Mesothelial cell of epicardium (in vitro differentiated cells): ENCODE measurements around the gene PARD3B. TPM values are rescaled to one million over a fixed set of nuclear protein-coding genes. Genes with fewer than 3 reads are reported as not detected.
A peak's percentile ranks its signal among the peaks of the same experiment; 100 is the strongest.
"Not testable (repeated sequence)": the region's sequence is repeated elsewhere in the genome, so short reads cannot be mapped to it uniquely, and the experiment has no call there.

Experiments
- DNase-seq, 2 experiments: peaks; one replicate each; pipeline ENCODE4 v3.0.0; 2021; ENCODE audit warnings: low spot score in 2 of 2; ENCODE audit not compliant: unreplicated experiment in 2 of 2
- H3K27ac Mint-ChIP-seq: 2 replicates; pipeline ENCODE4 v1.8.0; 2021; ENCODE audit warnings: mixed read lengths
- H3K27me3 Mint-ChIP-seq: 2 replicates; pipeline ENCODE4 v1.8.0; 2021; ENCODE audit warnings: low read depth, mixed read lengths
- H3K36me3 Mint-ChIP-seq: 2 replicates; pipeline ENCODE4 v1.8.0; 2021; ENCODE audit warnings: mixed read lengths
- H3K4me1 Mint-ChIP-seq: 2 replicates; pipeline ENCODE4 v1.8.0; 2021; ENCODE audit warnings: mixed read lengths
- H3K4me3 Mint-ChIP-seq: 2 replicates; pipeline ENCODE4 v1.8.0; 2021; ENCODE audit warnings: mild to moderate bottlenecking, moderate library complexity, mixed read lengths
- H3K9me3 Mint-ChIP-seq: 2 replicates; pipeline ENCODE4 v1.8.0; 2021; ENCODE audit warnings: mixed read lengths
- total RNA-seq: library from RNA; stranded (reverse); gene quantifications from 3 replicates; pipeline ENCODE4 v1.2.1, GENCODE V29; 2021
- TF ChIP-seq, protein P1 (sequence below): fragments of 200-600 bp; sonication (generic); IDR thresholded peaks from one replicate; pipeline ENCODE4 v1.5.0; 2021; ENCODE audit warnings: antibody characterized with exemption; ENCODE audit not compliant: unreplicated experiment

Gene PARD3B
- total RNA-seq, 1 donor from 2014 or later, result 23.4 TPM

DNA sequence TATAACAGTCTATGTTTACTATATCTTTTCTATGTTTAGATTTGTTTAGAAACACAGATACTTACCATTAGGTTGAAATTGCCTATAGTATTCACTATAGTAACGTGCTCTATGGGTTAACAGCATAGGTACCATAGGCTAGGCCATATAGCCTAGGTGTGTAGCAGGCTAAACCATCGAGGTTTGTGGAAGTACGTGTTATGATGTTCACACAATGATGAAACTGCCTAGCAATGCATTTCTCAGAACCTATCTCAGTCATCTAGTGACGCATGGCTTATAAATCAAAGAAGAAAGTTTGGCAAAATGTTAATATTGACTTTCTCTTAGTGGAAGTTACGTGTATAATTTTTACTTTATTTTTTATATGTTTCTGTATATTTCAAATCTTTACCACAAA, 670.8 kb downstream of the PARD3B start:
- DNase-seq, result no peak
- Mint-ChIP-seq H3K9me3 (no peaks in the 10 kb centered on the region), H3K27me3 (no peaks in the 10 kb centered on the region), H3K36me3 (no peaks in the 10 kb centered on the region), H3K4me3 (no peak overlapping the region), H3K4me1 (peaks cover 7% of the 10 kb centered on the region), H3K27ac (no peak overlapping the region)
- TF ChIP-seq, protein P1, sequence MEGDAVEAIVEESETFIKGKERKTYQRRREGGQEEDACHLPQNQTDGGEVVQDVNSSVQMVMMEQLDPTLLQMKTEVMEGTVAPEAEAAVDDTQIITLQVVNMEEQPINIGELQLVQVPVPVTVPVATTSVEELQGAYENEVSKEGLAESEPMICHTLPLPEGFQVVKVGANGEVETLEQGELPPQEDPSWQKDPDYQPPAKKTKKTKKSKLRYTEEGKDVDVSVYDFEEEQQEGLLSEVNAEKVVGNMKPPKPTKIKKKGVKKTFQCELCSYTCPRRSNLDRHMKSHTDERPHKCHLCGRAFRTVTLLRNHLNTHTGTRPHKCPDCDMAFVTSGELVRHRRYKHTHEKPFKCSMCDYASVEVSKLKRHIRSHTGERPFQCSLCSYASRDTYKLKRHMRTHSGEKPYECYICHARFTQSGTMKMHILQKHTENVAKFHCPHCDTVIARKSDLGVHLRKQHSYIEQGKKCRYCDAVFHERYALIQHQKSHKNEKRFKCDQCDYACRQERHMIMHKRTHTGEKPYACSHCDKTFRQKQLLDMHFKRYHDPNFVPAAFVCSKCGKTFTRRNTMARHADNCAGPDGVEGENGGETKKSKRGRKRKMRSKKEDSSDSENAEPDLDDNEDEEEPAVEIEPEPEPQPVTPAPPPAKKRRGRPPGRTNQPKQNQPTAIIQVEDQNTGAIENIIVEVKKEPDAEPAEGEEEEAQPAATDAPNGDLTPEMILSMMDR, result no peak

DNA sequence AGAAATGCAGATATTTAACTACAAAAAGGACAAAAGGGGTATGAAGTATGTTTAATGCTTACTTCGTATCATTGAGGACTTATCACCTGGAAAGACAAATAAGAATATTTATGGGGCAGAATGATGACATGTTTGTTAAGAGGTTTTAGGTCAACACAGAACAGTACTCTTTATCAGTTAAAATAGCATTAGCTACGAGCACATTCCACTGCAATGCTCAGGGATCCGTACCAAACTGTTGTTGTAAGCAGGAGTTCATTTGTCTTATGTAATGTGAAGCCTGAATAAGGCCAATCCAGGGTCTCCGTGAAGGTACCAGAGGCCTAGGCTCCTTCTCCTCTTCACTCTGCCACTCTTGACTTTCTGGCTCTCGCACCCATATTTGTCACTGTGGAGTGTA, 671.3 kb downstream of the PARD3B start:
- Mint-ChIP-seq H3K4me1 (peaks cover 7% of the 10 kb centered on the region), H3K27me3 (no peaks in the 10 kb centered on the region), H3K9me3 (no peaks in the 10 kb centered on the region), H3K36me3 (no peaks in the 10 kb centered on the region), H3K4me3 (no peak overlapping the region), H3K27ac (peak overlapping the region; percentile 43)
- TF ChIP-seq, protein P1, result no peak
- DNase-seq, result no peak

GRCh38 chr2:205217004-205217403, 671.7 kb downstream of the PARD3B start:
- TF ChIP-seq, protein P1, result no peak
- DNase-seq, result no peak
- Mint-ChIP-seq H3K27me3 (no peaks in the 10 kb centered on the region), H3K36me3 (no peaks in the 10 kb centered on the region), H3K4me3 (no peak overlapping the region), H3K27ac (peak overlapping the region; percentile 43), H3K9me3 (no peaks in the 10 kb centered on the region), H3K4me1 (peaks cover 7% of the 10 kb centered on the region)

- Mint-ChIP-seq H3K9me3 (no peaks in the 10 kb centered on the region), H3K4me1 (peaks cover 7% of the 10 kb centered on the region), H3K27ac (no peak overlapping the region), H3K4me3 (no peak overlapping the region), H3K36me3 (no peaks in the 10 kb centered on the region), H3K27me3 (no peaks in the 10 kb centered on the region)
- TF ChIP-seq, protein P1, result no peak
- DNase-seq, result no peak
Measured at GRCh38 chr2:205218056-205218455, 672.8 kb downstream of the PARD3B start.

DNA sequence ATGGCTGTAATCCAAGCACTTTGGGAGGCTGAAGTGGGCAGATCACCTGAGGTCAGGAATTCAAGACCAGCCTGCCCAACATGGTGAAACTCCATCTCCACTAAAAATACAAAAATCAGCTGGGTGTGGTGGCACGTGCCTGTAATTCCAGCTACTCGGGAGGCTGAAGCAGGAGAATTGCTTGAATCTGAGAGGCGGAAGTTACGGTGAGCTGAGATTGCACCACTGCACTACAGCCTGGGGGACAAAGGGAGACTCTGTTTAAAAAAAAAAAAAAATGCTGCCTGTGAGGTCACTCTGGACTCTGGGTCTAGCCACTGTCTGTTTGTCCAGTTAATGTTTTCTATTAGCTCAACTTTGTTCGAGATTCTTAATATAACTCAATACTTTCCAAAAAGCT, 673.5 kb downstream of the PARD3B start:
- H3K27me3 Mint-ChIP-seq, H3K36me3 Mint-ChIP-seq, DNase-seq, H3K27ac Mint-ChIP-seq, H3K9me3 Mint-ChIP-seq, H3K4me3 Mint-ChIP-seq, H3K4me1 Mint-ChIP-seq: not testable (repeated sequence)

- no peaks in the 10 kb centered on the region for H3K27me3 Mint-ChIP-seq
- H3K4me3 Mint-ChIP-seq, result no peak overlapping the region
- H3K4me1 Mint-ChIP-seq, result peaks cover 7% of the 10 kb centered on the region
- DNase-seq, result no peak
- TF ChIP-seq, protein P1, result no peak
- peaks cover 2% of the 10 kb centered on the region for H3K36me3 Mint-ChIP-seq
- peaks cover 4% of the 10 kb centered on the region for H3K9me3 Mint-ChIP-seq
- no peak overlapping the region for H3K27ac Mint-ChIP-seq
Measured at GRCh38 chr2:205220559-205220958, 675.3 kb downstream of the PARD3B start.
